NOMO-1 treated with dmso at 0.1 percent for 144 hours (cell line): ENCODE data around the gene FBXL22.

Source experiments
- DNase-seq: peaks from one replicate; lab custom pipeline; 2025; ENCODE audit not compliant: unreplicated experiment; lab: John Stamatoyannopoulos, UW

The FBXL22 gene, protein sequence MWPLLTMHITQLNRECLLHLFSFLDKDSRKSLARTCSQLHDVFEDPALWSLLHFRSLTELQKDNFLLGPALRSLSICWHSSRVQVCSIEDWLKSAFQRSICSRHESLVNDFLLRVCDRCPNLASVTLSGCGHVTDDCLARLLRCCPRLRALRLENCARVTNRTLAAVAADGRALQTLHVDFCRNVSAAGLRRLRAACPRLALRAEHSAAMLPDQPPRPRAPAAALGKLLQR

GRCh38 chr15:63597038-63597790, at the start of gene FBXL22:
Gene FBXL22, plus strand, starts transcription at chr15:63597387. Its CDS starts 6 bp downstream, at chr15:63597393.
- no peak for DNase-seq

DNA sequence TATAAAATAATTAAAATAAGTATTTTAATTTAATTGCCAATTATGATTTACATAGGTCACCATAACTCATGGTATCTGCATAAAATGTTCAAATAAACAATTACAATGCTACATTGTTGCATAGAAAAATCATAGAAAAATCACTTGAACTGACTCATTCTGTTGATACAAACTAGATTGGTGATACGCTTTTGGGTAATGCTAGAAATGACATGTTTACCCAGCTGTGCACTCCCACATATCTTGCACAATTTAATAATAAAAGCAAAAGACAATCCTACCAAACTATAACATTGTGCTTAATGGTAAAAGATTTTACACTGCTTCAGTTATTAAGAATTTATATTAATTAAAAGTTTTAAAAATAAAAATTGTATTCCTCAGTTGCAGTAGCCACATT, 45.8 kb upstream of the FBXL22 start:
- DNase-seq = no peak

DNA sequence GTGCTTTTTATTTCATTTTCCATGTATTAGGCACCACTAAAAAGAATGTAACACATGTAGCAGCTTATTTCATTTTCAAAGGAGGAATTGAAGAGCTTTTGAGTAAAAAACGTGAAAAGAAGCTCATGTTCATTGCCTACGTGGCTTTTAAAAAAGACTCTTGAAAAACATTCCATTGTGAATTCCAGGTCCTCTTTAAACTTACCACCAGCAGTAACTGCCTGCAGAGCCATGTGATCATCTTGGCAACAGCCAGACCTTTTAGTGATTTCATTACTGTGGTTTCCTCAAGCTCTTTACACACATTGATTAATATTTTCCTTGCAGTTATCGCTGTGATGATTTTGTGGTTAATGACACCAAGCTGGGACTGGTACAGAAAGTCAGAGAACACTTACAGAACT, 43.8 kb upstream of the FBXL22 start:
- DNase-seq = no peak

DNA sequence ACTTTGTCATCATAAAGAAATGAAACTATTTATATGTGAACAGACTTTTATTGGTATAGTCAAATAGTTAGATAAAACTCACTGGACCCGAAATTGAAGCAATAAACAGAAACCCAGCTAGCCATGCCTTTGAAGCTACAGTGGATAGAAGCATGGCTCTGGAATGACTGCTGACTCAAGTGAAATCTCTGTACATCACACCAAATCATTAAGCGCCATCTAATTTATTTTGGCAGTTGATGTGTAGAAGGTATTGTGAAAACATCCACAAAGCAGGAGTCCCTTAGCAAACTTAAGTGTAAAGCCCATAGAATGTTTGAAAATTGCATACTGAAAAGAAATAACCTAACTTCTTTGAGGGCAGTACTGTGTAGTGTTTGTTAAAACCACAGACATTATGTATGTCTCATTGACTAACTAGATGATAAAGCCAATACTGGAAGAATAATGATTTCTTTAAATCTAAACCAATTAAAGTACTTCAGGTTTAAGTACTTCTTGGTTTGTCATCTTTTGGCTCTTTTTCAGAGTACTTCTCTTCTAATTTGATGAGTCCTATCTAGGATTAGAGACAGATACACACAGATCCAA, 42.8 kb upstream of the FBXL22 start:
- no peak for DNase-seq

DNA sequence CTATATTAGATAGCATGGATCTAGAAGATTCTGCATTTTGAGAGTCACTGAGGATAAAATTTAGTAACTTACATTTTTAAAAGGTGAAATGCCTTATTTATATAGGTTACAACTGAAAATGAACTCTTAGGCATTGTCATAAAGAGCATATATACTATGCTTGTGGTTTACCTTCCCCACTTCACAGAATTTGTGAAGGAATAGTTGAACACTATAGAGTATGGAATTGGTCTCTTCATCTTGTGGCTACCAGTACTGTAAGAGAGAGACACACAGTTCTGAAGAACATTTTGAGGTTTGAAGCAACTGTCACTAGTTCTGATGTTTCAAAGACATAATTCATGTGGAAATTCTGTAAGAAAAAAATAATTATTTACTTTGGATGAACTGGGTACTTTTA, 41.7 kb upstream of the FBXL22 start:
- no peak for DNase-seq

DNA sequence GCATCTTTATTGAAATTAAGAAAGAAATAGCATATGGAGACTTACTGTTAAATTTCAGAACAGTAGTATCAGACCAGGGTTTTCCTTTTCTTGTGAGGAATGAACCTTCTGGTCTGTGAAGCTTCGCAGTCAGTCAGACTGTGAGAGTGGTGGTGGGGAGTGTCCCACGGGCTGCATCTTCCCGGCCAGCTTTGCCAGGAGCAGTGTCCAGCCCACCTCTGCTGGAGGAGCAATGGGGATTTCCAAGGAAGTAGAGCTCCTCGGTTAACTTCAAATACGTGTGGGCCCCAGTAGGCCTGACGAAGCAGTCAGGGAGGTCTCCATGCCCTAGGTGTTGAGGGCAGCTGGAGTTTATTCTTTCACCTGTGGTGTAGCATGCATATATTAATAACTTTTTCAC, 40.9 kb upstream of the FBXL22 start:
- DNase-seq = no peak

DNA sequence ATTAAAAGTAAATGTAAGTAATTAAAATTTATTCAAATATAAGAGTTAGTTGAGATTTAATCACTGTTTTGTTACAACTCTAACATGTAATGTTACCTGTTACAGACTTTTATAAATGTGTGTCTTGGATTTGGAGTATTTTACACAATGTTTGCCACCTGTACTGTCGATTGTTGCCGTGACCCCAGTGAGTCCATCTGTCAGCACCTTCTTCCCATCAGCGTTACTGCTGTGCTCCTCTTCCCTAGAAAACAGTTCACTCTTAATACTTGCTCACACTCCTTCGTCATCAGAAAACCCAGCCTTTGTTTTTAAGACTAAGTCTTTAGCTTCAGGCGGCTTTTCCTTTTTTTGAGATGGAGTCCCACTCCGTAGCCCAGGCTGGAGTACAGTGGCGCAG, 40.5 kb upstream of the FBXL22 start:
- DNase-seq = no peak

GRCh38 chr15:63559753-63560152, 37.4 kb upstream of the FBXL22 start:
- DNase-seq = no peak

- no peak for DNase-seq
These were observed 36.3 kb upstream of the FBXL22 start for GRCh38 chr15:63560741-63561448.

GRCh38 chr15:63564093-63564492, 33.1 kb upstream of the FBXL22 start:
- DNase-seq = no peak

DNA sequence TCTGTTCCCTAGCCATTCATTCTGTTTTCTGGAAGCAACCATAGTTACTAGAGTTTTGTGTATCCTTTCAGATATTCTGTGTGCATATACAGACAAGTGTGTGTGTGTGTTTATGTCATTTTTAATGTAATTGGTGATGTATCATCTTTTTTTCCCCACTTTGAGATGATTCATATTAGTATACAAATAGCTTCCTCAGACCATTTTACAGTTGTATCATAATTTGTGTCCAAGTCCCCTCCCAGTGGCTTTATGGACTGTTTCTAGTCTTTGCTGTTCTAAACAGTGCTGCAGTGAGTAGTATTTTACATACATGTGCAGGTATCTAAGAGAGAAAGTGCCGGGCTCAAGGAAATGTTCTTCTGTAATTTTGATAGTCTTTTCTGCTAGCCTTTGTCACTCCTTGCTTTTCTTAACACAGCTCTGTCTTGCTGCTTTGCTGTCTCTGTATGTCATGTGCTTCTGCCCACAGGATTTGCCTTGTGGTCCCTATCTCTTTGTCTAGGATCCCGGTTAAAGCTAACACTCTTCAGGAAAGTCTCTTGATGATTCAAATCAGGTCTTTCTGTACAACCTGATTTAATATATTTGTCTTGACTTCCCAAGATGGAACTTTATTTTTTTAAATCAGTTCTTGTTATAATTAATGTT, 31.5 kb upstream of the FBXL22 start:
- DNase-seq = no peak

DNA sequence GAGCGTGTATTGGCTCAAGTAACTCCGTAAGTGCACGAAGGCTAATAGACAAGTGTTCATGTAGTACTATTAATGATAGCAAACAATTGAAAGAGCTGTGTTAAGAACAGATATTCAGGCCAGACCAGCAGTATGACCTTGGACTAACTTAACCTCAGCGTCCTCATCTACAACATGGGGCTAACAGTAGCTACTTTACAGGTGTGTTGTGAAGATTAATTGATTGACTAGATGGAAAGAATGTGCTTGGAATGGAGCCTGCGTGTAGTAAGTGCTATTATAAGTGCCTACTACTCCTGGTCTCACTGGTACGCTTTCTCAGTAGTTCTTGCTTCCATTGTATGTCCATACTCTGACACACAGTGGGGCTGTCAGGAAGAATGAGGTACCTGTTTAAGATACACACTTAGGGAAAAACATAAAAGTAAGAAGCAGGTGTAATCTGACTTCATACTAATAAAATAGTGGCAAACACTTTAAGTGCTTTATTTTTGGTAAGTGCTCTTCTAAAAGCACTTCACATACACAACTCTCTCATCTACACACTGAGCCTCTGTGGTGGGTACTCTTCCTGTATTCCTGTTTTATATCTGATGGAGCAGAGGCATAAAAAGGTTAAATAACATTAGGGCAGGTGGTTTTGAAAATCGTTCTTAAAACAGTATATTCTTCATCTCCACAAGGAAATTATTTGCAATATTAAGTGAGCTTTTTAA, 24.3 kb upstream of the FBXL22 start:
- no peak for DNase-seq

- no peak for DNase-seq
These were observed 23.7 kb upstream of the FBXL22 start for GRCh38 chr15:63573533-63573932.

DNA sequence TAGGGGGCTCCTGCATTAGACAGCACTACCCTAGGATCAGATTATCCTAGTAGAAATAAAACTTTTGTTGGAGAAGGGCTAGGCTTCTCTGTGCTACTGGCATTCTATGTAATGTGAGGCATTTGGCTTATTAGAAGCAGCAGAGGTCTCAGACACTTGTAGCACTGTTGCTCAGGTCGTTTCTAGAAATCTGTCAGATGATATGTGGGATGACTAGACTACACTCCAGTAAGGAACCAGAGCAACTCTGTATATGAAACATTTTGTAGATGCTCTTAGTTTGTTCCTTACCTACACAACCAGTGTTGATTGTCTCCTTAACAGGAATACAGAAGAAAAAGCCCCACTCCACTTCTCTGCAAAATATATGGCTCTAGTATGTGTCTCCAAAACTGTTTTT, 21.9 kb upstream of the FBXL22 start:
- DNase-seq = no peak

GRCh38 chr15:63576441-63576840, 20.7 kb upstream of the FBXL22 start:
- DNase-seq = no peak

DNA sequence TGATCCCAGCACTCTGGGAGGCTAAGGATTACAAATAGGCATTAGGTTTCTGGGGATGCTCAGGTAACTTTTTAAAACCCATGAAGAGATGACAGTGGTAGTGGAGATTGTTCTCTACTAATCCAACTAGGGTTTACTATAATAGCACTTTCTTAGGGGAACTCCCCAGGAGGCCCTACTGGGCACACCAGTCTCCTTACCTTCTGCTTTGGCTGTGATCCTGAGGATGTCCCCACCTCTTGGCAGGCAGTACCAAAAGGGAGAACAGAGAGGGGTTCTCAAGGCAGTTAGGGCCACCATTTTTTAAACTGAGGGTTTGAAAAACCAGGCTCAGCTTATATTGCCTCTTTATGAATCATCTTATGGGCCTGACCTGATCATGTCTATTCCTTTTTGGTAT, 15.0 kb upstream of the FBXL22 start:
- no peak for DNase-seq

GRCh38 chr15:63582718-63583426, 14.3 kb upstream of the FBXL22 start:
- DNase-seq = no peak

DNA sequence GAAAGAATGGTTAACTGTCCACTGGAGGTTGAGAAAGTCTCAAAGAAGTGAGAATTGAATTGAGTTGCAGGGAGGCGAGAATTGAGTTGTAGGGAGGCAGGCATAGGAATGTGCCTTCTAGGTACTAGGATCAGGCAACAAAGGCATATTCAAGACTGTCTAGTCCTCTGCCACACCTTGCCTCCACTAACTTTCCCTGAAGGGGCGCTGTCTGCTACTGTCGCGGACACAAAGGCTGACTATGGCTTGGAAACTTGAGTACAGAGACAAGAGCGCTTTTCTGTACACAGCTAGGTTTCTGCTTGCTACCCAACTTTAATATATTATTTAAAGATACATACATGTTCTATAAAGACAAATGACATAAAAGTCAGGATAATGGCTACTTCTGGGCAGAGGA, 10.4 kb upstream of the FBXL22 start:
- no peak for DNase-seq

DNA sequence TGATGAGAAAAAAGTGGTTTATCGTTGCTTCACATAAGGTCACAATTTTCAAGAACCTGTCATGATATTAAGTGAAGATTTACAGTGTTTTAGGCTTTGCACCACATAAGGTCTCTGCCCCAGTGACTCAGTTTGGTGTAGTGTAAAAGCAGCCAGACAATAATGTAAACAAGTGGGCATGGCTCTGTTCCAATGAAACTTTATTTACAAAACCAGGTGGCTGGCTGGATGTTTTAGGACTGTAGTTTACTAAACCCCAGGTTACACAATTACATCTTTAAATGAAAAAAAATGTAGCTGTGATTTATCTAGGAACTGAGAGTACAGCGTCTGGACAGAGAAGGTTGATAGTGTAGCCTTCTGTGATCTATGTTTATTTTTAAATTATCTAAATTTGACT, 9.7 kb upstream of the FBXL22 start:
- DNase-seq = no peak

DNA sequence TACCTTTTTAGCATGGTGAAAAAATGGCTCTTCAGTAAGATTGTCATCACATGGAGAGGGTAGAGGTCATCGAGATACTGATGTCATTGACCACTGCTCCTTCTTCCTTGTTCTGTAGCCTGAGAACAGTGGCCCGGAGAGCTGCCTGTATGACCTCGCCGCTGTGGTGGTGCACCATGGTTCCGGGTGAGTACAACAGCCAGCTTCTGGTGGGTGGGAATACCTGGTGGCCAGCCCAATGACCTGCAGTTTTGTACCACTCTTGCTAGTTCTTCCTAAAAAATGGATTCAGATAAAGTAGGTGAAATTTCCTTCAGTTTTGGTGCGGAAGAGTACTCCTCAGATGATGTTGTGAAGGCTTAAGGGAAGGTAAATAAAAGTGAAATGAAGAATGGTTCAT, 8.4 kb upstream of the FBXL22 start:
- no peak for DNase-seq
